GM21786 (cell line): ENCODE results near the gene PTPRQ.
"Not testable (repeated sequence)": the region's sequence is repeated elsewhere in the genome, so short reads cannot be mapped to it uniquely, and the experiment has no call there.

Experiments used
- ATAC-seq: cut with Tn5 transposase; IDR thresholded peaks from one replicate; pipeline ENCODE4 v1.9.1; 2021; ENCODE audit not compliant: unreplicated experiment

The PTPRQ gene

GRCh38 chr12:80469681-80470080 is 25.6 kb downstream of the PTPRQ start:
- no peak for ATAC-seq

GRCh38 chr12:80470403-80470802 is 26.4 kb downstream of the PTPRQ start:
- ATAC-seq: no peak

GRCh38 chr12:80472236-80472635 is 28.2 kb downstream of the PTPRQ start:
- no peak for ATAC-seq

- peak; percentile 70 for ATAC-seq
Measured at GRCh38 chr12:80472911-80473500, 29.0 kb downstream of the PTPRQ start.

- ATAC-seq: not testable (repeated sequence)
Measured at GRCh38 chr12:80477521-80478145, 33.6 kb downstream of the PTPRQ start.

GRCh38 chr12:80484746-80485145 is 40.7 kb downstream of the PTPRQ start:
- ATAC-seq: no peak

GRCh38 chr12:80485222-80485987 is 41.4 kb downstream of the PTPRQ start:
- peak; percentile 52 for ATAC-seq

- ATAC-seq: no peak
Measured at GRCh38 chr12:80490329-80490728, 46.3 kb downstream of the PTPRQ start.

- no peak for ATAC-seq
Measured at GRCh38 chr12:80491166-80491565, 47.1 kb downstream of the PTPRQ start.

- ATAC-seq: no peak
Measured at GRCh38 chr12:80493466-80493865, 49.4 kb downstream of the PTPRQ start.

GRCh38 chr12:80494836-80495235 is 50.8 kb downstream of the PTPRQ start:
- no peak for ATAC-seq

GRCh38 chr12:80498059-80498728 is 54.2 kb downstream of the PTPRQ start:
- peak; percentile 63 for ATAC-seq

- peak; percentile 60 for ATAC-seq
Measured at GRCh38 chr12:80504389-80505163, 60.5 kb downstream of the PTPRQ start.

- no peak for ATAC-seq
Measured at GRCh38 chr12:80509781-80510556, 65.9 kb downstream of the PTPRQ start.

- ATAC-seq: no peak
Measured at GRCh38 chr12:80512781-80513180, 68.7 kb downstream of the PTPRQ start.

- no peak for ATAC-seq
Measured at GRCh38 chr12:80513211-80513610, 69.2 kb downstream of the PTPRQ start.

- no peak for ATAC-seq
Measured at GRCh38 chr12:80517655-80518054, 73.6 kb downstream of the PTPRQ start.

GRCh38 chr12:80531646-80532045 is 87.6 kb downstream of the PTPRQ start:
- ATAC-seq: no peak

GRCh38 chr12:80539029-80539428 is 95.0 kb downstream of the PTPRQ start:
- no peak for ATAC-seq

- ATAC-seq: no peak
Measured at GRCh38 chr12:80549298-80549697, 105.3 kb downstream of the PTPRQ start.
